HG02623 (cell line): ENCODE data around the gene RNF17.

Experiments
- ATAC-seq: cut with Tn5 transposase; IDR thresholded peaks from one replicate; pipeline ENCODE4 v1.9.1; 2021; ENCODE audit warnings: moderate library complexity; ENCODE audit not compliant: unreplicated experiment

Gene RNF17

GRCh38 chr13:24894277-24894971 is 130.5 kb downstream of the RNF17 start:
- no peak for ATAC-seq

- ATAC-seq: no peak
Measured at GRCh38 chr13:24894972-24895300, 131.0 kb downstream of the RNF17 start.

- no peak for ATAC-seq
Measured at GRCh38 chr13:24896061-24896460, 132.1 kb downstream of the RNF17 start.

- ATAC-seq: no peak
Measured at GRCh38 chr13:24897293-24897692, 133.3 kb downstream of the RNF17 start.

- no peak for ATAC-seq
Measured at GRCh38 chr13:24899601-24900000, 135.6 kb downstream of the RNF17 start.

- peak; percentile 67 for ATAC-seq
Measured at GRCh38 chr13:24900507-24900906, 136.5 kb downstream of the RNF17 start.

- ATAC-seq: no peak
Measured at GRCh38 chr13:24905242-24905641, 141.3 kb downstream of the RNF17 start.

GRCh38 chr13:24906268-24906667 is 142.3 kb downstream of the RNF17 start:
- ATAC-seq: no peak

- no peak for ATAC-seq
Measured at GRCh38 chr13:24910502-24911132, 146.6 kb downstream of the RNF17 start.

GRCh38 chr13:24911133-24911908 is 147.4 kb downstream of the RNF17 start:
- no peak for ATAC-seq

GRCh38 chr13:24916464-24916863 is 152.5 kb downstream of the RNF17 start:
- no peak for ATAC-seq

- ATAC-seq: no peak
Measured at GRCh38 chr13:24921003-24921402, 157.0 kb downstream of the RNF17 start.

- ATAC-seq: no peak
Measured at GRCh38 chr13:24921881-24922280, 157.9 kb downstream of the RNF17 start.

- peak; percentile 23 for ATAC-seq
Measured at GRCh38 chr13:24922387-24922744, 158.4 kb downstream of the RNF17 start.

GRCh38 chr13:24922745-24923591 is 159.0 kb downstream of the RNF17 start:
- ATAC-seq: peak; percentile 89

- ATAC-seq: no peak
Measured at GRCh38 chr13:24925318-24926231, 161.6 kb downstream of the RNF17 start.

- no peak for ATAC-seq
Measured at GRCh38 chr13:24927810-24928404, 163.9 kb downstream of the RNF17 start.

GRCh38 chr13:24929196-24929595 is 165.2 kb downstream of the RNF17 start:
- no peak for ATAC-seq
